Stimulated activated CD4-positive, alpha-beta T cell treated with anti-CD3 and anti-CD28 coated beads, TNF-alpha, amount 100 ng/mL, for 48 hours (primary cell): ENCODE results near the gene NELFA.

Experiments
- DNase-seq, 3 donors: peaks; one replicate each; pipeline ENCODE4 v3.0.0-alpha.2; 2020; ENCODE audit warnings: low read depth in 3 of 3

The NELFA gene

DNA sequence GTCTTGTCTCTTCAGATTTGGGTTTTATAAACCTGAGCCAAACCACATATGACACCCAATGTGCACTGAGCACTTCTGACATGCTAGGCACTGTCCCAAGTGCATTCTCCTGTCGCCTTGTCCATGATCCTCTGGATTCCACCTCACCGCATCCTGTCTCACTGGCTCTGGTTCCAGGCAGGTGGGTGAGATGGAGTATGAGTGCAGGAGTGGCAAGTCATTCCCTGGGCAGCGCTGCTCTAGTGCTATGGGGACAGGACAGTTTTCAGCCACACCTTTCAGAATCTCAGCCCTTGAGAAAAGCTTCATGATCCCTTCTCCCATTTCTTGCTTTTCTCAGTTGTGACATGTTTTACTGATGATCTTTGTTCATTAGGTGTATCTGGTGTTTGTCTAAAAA, 71.2 kb downstream of the NELFA start:
- DNase-seq: no peak

DNA sequence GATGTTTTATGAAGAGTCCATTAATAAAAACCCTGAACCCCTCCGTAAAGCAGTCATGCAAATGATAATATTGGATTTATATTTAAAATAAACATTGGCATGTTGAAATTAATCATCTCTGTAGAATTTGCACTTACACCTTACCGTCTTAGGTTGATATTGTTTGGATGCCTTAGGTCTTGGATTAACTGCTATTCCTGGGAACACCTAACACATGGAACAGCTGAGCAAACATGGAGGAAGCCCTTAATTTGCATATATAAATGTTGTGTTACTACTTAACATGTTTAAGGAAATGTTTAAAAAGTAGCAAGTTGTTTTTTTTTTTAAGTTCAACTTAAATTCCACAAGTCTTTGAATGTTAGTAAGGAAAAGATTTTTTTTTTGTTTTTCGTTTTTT, 75.1 kb downstream of the NELFA start:
- DNase-seq: no peak

- DNase-seq: no peak
These were observed 76.0 kb downstream of the NELFA start for GRCh38 chr4:1932736-1933135.
